ENCODE measurements around the gene SLC22A7.
"Not testable (repeated sequence)": the region's sequence is repeated elsewhere in the genome, so short reads cannot be mapped to it uniquely, and the experiment has no call there.

SLC22A7 gene

GRCh38 chr6:43298565-43299337, 691 bp downstream of the SLC22A7 start:
- no peak overlapping the region for H3K27ac ChIP-seq
- TF ChIP-seq, protein P1, sequence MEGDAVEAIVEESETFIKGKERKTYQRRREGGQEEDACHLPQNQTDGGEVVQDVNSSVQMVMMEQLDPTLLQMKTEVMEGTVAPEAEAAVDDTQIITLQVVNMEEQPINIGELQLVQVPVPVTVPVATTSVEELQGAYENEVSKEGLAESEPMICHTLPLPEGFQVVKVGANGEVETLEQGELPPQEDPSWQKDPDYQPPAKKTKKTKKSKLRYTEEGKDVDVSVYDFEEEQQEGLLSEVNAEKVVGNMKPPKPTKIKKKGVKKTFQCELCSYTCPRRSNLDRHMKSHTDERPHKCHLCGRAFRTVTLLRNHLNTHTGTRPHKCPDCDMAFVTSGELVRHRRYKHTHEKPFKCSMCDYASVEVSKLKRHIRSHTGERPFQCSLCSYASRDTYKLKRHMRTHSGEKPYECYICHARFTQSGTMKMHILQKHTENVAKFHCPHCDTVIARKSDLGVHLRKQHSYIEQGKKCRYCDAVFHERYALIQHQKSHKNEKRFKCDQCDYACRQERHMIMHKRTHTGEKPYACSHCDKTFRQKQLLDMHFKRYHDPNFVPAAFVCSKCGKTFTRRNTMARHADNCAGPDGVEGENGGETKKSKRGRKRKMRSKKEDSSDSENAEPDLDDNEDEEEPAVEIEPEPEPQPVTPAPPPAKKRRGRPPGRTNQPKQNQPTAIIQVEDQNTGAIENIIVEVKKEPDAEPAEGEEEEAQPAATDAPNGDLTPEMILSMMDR (conservative IDR thresholded peaks at IDR 0.05; ENCODE audit: low read depth) = no peak
- no peak for DNase-seq (ENCODE audit: low spot score)
- POLR2A ChIA-PET (ENCODE audit: low non-redundant PET) = no interaction called here
- CTCF ChIA-PET = interaction anchor here (0.7 kb wide), 2 partner anchors 31 to 240 kb away, joined by 3 read pairs; no protein-coding TSS in a partner anchor

DNA sequence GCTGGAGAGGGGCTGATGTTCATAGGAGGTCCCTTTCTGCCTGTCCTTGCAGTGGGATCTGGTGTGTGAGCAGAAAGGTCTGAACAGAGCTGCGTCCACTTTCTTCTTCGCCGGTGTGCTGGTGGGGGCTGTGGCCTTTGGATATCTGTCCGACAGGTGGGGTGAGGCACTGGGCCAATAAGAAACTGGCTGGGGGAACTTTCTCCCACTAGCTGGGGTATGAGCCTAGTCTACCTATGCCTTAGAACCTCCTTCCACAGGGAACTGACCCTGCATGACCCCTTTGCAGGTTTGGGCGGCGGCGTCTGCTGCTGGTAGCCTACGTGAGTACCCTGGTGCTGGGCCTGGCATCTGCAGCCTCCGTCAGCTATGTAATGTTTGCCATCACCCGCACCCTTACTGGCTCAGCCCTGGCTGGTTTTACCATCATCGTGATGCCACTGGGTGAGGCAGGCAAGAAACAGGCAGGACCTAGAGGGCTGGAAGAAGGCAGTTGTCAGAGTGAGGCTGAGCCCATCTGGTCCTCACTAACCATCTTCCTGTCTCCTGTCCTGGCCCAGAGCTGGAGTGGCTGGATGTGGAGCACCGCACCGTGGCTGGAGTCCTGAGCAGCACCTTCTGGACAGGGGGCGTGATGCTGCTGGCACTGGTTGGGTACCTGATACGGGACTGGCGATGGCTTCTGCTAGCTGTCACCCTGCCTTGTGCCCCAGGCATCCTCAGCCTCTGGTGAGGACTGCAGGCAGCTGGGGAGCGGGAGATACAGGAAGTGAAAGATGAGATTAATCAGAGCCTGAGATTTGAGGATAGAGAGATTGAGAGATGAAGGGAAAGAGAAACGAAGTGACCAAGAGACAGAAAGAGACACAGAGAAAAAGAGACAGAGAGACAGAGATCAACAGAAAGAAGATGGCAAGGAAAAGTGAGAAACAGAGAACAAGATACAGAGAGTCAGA, 1.6 kb downstream of the SLC22A7 start:
- no peak overlapping the region for H3K27ac ChIP-seq
- no peak for DNase-seq (ENCODE audit: low spot score)
- ChIA-PET POLR2A (ENCODE audit: low non-redundant PET) (no interaction called here), CTCF (interaction anchor here (0.7 kb wide), 1 partner anchor 31 kb away, joined by 3 read pairs; no protein-coding TSS in a partner anchor)
- TF ChIP-seq, protein P1 (conservative IDR thresholded peaks at IDR 0.05; ENCODE audit: low read depth) = no peak

DNA sequence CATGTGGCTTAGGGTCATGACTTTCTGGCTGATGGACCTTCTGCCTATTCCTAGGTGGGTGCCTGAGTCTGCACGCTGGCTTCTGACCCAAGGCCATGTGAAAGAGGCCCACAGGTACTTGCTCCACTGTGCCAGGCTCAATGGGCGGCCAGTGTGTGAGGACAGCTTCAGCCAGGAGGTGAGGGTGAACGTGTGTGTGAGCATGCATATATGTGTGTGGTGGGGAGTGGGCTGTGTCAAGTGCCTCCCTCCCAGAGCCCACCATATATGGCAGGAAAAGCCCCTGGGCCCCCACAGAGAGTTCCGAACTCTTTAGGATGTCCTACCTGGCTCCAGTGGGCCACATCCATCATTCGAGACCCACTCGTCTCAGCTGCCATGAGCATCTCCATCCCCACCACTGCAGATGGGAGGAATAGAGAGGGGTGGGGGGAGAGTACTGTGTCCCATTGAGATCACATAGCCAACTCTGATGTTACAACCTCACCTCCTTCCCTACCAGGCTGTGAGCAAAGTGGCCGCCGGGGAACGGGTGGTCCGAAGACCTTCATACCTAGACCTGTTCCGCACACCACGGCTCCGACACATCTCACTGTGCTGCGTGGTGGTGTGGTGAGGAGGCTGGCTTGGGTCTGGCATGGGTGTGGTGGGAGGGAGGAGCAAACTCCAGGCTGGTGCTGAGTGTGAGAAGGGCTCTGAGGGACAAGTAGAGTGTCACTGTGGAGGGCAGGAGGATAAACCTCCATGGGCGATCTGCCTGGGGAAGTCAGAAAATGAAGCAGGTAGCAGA, 3.2 kb downstream of the SLC22A7 start:
- ChIA-PET POLR2A (ENCODE audit: low non-redundant PET) (no interaction called here), CTCF (no interaction called here)
- H3K27ac ChIP-seq = no peak overlapping the region
- DNase-seq (ENCODE audit: low spot score) = no peak
- TF ChIP-seq, protein P1 (conservative IDR thresholded peaks at IDR 0.05; ENCODE audit: low read depth) = no peak

GRCh38 chr6:43302126-43302525, 4.1 kb downstream of the SLC22A7 start:
- TF ChIP-seq, protein P1 (conservative IDR thresholded peaks at IDR 0.05; ENCODE audit: low read depth) = no peak
- H3K27ac ChIP-seq = no peak overlapping the region
- POLR2A ChIA-PET (ENCODE audit: low non-redundant PET) = no interaction called here
- CTCF ChIA-PET = no interaction called here
- no peak for DNase-seq (ENCODE audit: low spot score)

- H3K27ac ChIP-seq; CTCF ChIA-PET; DNase-seq (ENCODE audit: low spot score); POLR2A ChIA-PET (ENCODE audit: low non-redundant PET): not testable (repeated sequence)
These were observed 4.9 kb downstream of the SLC22A7 start for GRCh38 chr6:43303006-43303405.

DNA sequence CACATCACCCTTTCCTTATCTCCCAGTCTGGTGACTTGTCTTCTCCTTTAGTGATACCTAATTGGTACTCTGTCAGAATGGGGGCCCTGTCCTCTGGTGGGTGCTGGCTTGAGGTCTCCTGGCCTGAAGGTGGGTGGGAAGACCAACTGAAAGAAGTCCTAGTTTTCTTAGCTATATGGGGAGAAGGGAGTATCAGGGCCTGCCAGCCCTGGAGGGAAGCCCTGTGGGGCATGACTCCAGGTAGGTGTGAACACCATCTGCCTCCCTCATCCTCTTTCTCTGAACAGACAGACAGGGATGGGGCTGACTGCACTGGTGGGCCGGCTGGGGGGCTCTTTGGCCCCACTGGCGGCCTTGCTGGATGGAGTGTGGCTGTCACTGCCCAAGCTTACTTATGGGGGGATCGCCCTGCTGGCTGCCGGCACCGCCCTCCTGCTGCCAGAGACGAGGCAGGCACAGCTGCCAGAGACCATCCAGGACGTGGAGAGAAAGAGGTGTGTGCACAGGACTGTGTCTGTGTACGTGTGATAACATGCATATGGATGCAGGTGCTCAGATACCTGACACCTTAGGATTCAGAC, 5.8 kb downstream of the SLC22A7 start:
- TF ChIP-seq, protein P1 (conservative IDR thresholded peaks at IDR 0.05; ENCODE audit: low read depth) = no peak
- no peak for DNase-seq (ENCODE audit: low spot score)
- ChIA-PET POLR2A (ENCODE audit: low non-redundant PET) (no interaction called here), CTCF (interaction anchor here (0.6 kb wide), 1 partner anchor 40 kb away, joined by 3 read pairs; no protein-coding TSS in a partner anchor)
- no peak overlapping the region for H3K27ac ChIP-seq
